Activated CD4-positive, alpha-beta T cell treated with anti-CD3 and anti-CD28 coated beads, Interleukin-2, Interleukin-4, amounts not matched to agents 100 ng/mL and 50 ng/mL, durations not matched to agents 16 hours and 8 hours (primary cell): Measurements from ENCODE around the gene TRRAP.

Experiments used
- DNase-seq: peaks from one replicate; pipeline ENCODE4 v3.0.0-alpha.2; 2020; ENCODE audit warnings: low spot score

TRRAP gene

GRCh38 chr7:99061001-99061776, 182.9 kb downstream of the TRRAP start:
- no peak for DNase-seq
